MM.1S (cell line): ENCODE measurements around the gene SGCD.

ENCODE experiments used
- DNase-seq: peaks from one replicate; pipeline ENCODE4 v3.0.0-alpha.2; 2015
- H2AFZ ChIP-seq: fragments of 300-600 bp; sonication (generic); 2 replicates; pipeline ENCODE4 v1.6.0; 2016; ENCODE audit warnings: antibody characterized with exemption, low read length
- H3F3A ChIP-seq: fragments of 300-600 bp; sonication (generic); 2 replicates; pipeline ENCODE4 v1.6.1; 2016; ENCODE audit warnings: mild to moderate bottlenecking, antibody characterized with exemption, low read length, moderate library complexity, mixed read lengths; ENCODE audit not compliant: insufficient read depth
- H3K27ac ChIP-seq: fragments of 300-600 bp; sonication (generic); 2 replicates; pipeline ENCODE4 v1.5.1; 2016; ENCODE audit warnings: mild to moderate bottlenecking, low read length
- H3K27me3 ChIP-seq: fragments of 300-600 bp; sonication (generic); replicated peaks from 2 replicates; pipeline ENCODE4 v1.6.0; 2016; ENCODE audit warnings: low read length; ENCODE audit not compliant: insufficient read depth
- H3K36me3 ChIP-seq: fragments of 300-600 bp; sonication (generic); replicated peaks from 2 replicates; pipeline ENCODE4 v1.6.1; 2016; ENCODE audit warnings: mild to moderate bottlenecking, low read length, mixed read lengths; ENCODE audit not compliant: insufficient read depth
- H3K4me1 ChIP-seq: fragments of 300-600 bp; sonication (generic); 2 replicates; pipeline ENCODE4 v1.6.1; 2016; ENCODE audit warnings: low read length, mixed read lengths
- H3K4me2 ChIP-seq: fragments of 300-600 bp; sonication (generic); 2 replicates; pipeline ENCODE4 v1.6.0; 2016; ENCODE audit warnings: low read depth, low read length
- H3K4me3 ChIP-seq: fragments of 300-600 bp; sonication (generic); 2 replicates; pipeline ENCODE4 v1.5.1; 2016; ENCODE audit warnings: low read length, mixed read lengths
- H3K79me2 ChIP-seq: fragments of 300-600 bp; sonication (generic); 2 replicates; pipeline ENCODE4 v1.6.1; 2016; ENCODE audit warnings: mixed run types, low read length, mixed read lengths
- H3K9ac ChIP-seq: fragments of 300-600 bp; sonication (generic); 2 replicates; pipeline ENCODE4 v1.6.1; 2016; ENCODE audit warnings: low read length, mixed read lengths
- H3K9me2 ChIP-seq: fragments of 300-600 bp; sonication (generic); replicated peaks from 2 replicates; pipeline ENCODE4 v1.6.1; 2016; ENCODE audit warnings: mild to moderate bottlenecking, low read length, mixed read lengths; ENCODE audit not compliant: insufficient read depth
- H3K9me3 ChIP-seq: fragments of 300-600 bp; sonication (generic); replicated peaks from 2 replicates; pipeline ENCODE4 v1.6.1; 2016; ENCODE audit warnings: mild to moderate bottlenecking, low read length, mixed read lengths; ENCODE audit not compliant: insufficient read depth
- H4K20me1 ChIP-seq: fragments of 300-600 bp; sonication (generic); 2 replicates; pipeline ENCODE4 v1.6.1; 2016; ENCODE audit warnings: mild to moderate bottlenecking, low read length, moderate library complexity, mixed read lengths; ENCODE audit not compliant: insufficient read depth
- CTCF ChIP-seq: fragments of 300-600 bp; sonication (generic); IDR thresholded peaks from 2 replicates; pipeline ENCODE4 v1.5.1; 2016; ENCODE audit warnings: antibody characterized with exemption, low read length, mixed read lengths
- EZH2 ChIP-seq: fragments of 300-600 bp; sonication (generic); optimal IDR thresholded peaks from 2 replicates; pipeline ENCODE3; 2017; ENCODE audit warnings: low read depth, mild to moderate bottlenecking, antibody characterized with exemption, low read length, mixed read lengths
- EZH2phosphoT487 ChIP-seq: fragments of 300-600 bp; sonication (generic); IDR thresholded peaks from 2 replicates; pipeline ENCODE4 v1.6.1; 2018; ENCODE audit warnings: antibody characterized with exemption, low read length

The SGCD gene

GRCh38 chr5:156479849-156480248 lies 152.9 kb downstream of the SGCD start:
- Histone ChIP-seq H3K9me3 (no peaks in the 10 kb centered on the region), H3K79me2 (no peaks in the 10 kb centered on the region), H3K4me2 (no peak overlapping the region)

GRCh38 chr5:156481741-156482140 lies 154.8 kb downstream of the SGCD start:
- no peak overlapping the region for H2AFZ ChIP-seq
- H3K9ac ChIP-seq, result no peak overlapping the region
- H3K9me2 ChIP-seq, result no peaks in the 10 kb centered on the region
- DNase-seq, result no peak
- no peak overlapping the region for H3K4me3 ChIP-seq
- H3K27ac ChIP-seq, result no peak overlapping the region
- no peak overlapping the region for H3K4me2 ChIP-seq
- no peaks in the 10 kb centered on the region for H3K4me1 ChIP-seq
- H4K20me1 ChIP-seq, result no peaks in the 10 kb centered on the region
- H3K36me3 ChIP-seq, result no peaks in the 10 kb centered on the region
- no peaks in the 10 kb centered on the region for H3K9me3 ChIP-seq
- H3F3A ChIP-seq, result no peaks in the 10 kb centered on the region
- TF ChIP-seq EZH2phosphoT487, result no peak
- TF ChIP-seq CTCF, result no peak
- no peak for TF ChIP-seq EZH2
- H3K27me3 ChIP-seq, result no peaks in the 10 kb centered on the region
- no peaks in the 10 kb centered on the region for H3K79me2 ChIP-seq

More at GRCh38 chr5:156479849-156480248, 152.9 kb downstream of the SGCD start:
- Histone ChIP-seq H3K27me3 (no peaks in the 10 kb centered on the region), H3K4me1 (no peaks in the 10 kb centered on the region), H3K4me3 (no peak overlapping the region), H3K36me3 (no peaks in the 10 kb centered on the region), H2AFZ (no peak overlapping the region), H3K27ac (no peak overlapping the region), H4K20me1 (no peaks in the 10 kb centered on the region), H3K9me2 (no peaks in the 10 kb centered on the region), H3F3A (no peaks in the 10 kb centered on the region), H3K9ac (no peak overlapping the region)
- no peak for DNase-seq
- no peak for TF ChIP-seq CTCF
- no peak for TF ChIP-seq EZH2
- TF ChIP-seq EZH2phosphoT487, result no peak

- Histone ChIP-seq H3K9ac (no peak overlapping the region), H3K36me3 (no peaks in the 10 kb centered on the region), H4K20me1 (no peaks in the 10 kb centered on the region), H3K4me3 (no peak overlapping the region), H2AFZ (no peak overlapping the region), H3K9me2 (no peaks in the 10 kb centered on the region), H3K4me2 (no peak overlapping the region), H3K27ac (no peak overlapping the region), H3F3A (no peaks in the 10 kb centered on the region), H3K27me3 (no peaks in the 10 kb centered on the region), H3K9me3 (no peaks in the 10 kb centered on the region), H3K4me1 (no peaks in the 10 kb centered on the region), H3K79me2 (no peaks in the 10 kb centered on the region)
- TF ChIP-seq EZH2phosphoT487 (no peak), CTCF (no peak), EZH2 (no peak)
- no peak for DNase-seq
Observed at GRCh38 chr5:156482818-156483217, 155.9 kb downstream of the SGCD start.
